OCI-LY7 (cell line): Measurements from ENCODE around the gene EGLN2. TPM values are rescaled to one million over a fixed set of nuclear protein-coding genes. Genes with fewer than 3 reads are reported as not detected.

ENCODE experiments used
- BruUV-seq: library from RNA; stranded (reverse); fragments of 400-500 nt; replicated peaks from 2 replicates; lab custom pipeline; 2021; lab: Mats Ljungman, UMichigan
- CTCF ChIA-PET: fragments of 300-600 bp; sonication (Branson Sonifier 250); formaldehyde crosslinking; loops from one replicate; lab custom pipeline; 2022; ENCODE audit warnings: antibody characterized with exemption; ENCODE audit not compliant: unreplicated experiment; lab: Charles Lee
- POLR2A ChIA-PET: fragments of 300-600 bp; sonication (Branson Sonifier 250); formaldehyde crosslinking; loops from one replicate; lab custom pipeline; 2022; ENCODE audit warnings: antibody characterized with exemption; lab: Charles Lee
- DNase-seq: peaks from one replicate; pipeline ENCODE4 v3.0.0-alpha.2; 2015; ENCODE audit warnings: low spot score
- H2AFZ ChIP-seq: fragments of 200-600 bp; sonication (generic), shearing (Covaris generic); 2 replicates; pipeline ENCODE4 v1.6.1; 2014; ENCODE audit warnings: mild to moderate bottlenecking, antibody characterized with exemption, low read length, moderate library complexity
- H3K27ac ChIP-seq: fragments of 200-600 bp; sonication (generic); 2 replicates; pipeline ENCODE4 v1.5.1; 2014; ENCODE audit warnings: mixed run types, low read depth, mild to moderate bottlenecking, moderate library complexity, low read length, inconsistent platforms; ENCODE audit not compliant: poor library complexity, severe bottlenecking
- H3K36me3 ChIP-seq: fragments of 200-600 bp; sonication (generic); 2 replicates; pipeline ENCODE4 v1.6.1; 2014; ENCODE audit warnings: mild to moderate bottlenecking, antibody characterized with exemption, low read length, moderate library complexity, mixed read lengths; ENCODE audit not compliant: insufficient read depth
- H3K4me1 ChIP-seq: fragments of 200-600 bp; sonication (generic); 2 replicates; pipeline ENCODE4 v1.5.1; 2014; ENCODE audit warnings: mild to moderate bottlenecking, low read length; ENCODE audit not compliant: insufficient read depth, poor library complexity, severe bottlenecking
- H3K4me2 ChIP-seq: fragments of 200-600 bp; sonication (generic); 2 replicates; pipeline ENCODE4 v1.6.1; 2014; ENCODE audit warnings: mild to moderate bottlenecking, low read length
- H3K4me3 ChIP-seq: fragments of 200-600 bp; sonication (generic); 2 replicates; pipeline ENCODE4 v1.5.1; 2014; ENCODE audit warnings: mild to moderate bottlenecking, low read depth, low read length; ENCODE audit not compliant: poor library complexity, severe bottlenecking
- H3K79me2 ChIP-seq: fragments of 200-600 bp; sonication (generic); 2 replicates; pipeline ENCODE4 v1.6.1; 2016; ENCODE audit warnings: low read depth, mild to moderate bottlenecking, low read length, moderate library complexity, mixed read lengths; ENCODE audit not compliant: insufficient read depth
- H3K9me2 ChIP-seq: fragments of 200-600 bp; sonication (generic); 2 replicates; pipeline ENCODE4 v1.6.1; 2016; ENCODE audit warnings: mild to moderate bottlenecking, low read length, mixed read lengths; ENCODE audit not compliant: insufficient read depth
- H3K9me3 ChIP-seq: fragments of 200-600 bp; sonication (generic); 2 replicates; pipeline ENCODE4 v1.6.1; 2014; ENCODE audit warnings: mild to moderate bottlenecking, mixed run types, low read length, mixed read lengths
- H4K20me1 ChIP-seq: fragments of 200-600 bp; sonication (generic); 2 replicates; pipeline ENCODE4 v1.6.1; 2014; ENCODE audit warnings: mild to moderate bottlenecking, antibody characterized with exemption, low read length, moderate library complexity, mixed read lengths; ENCODE audit not compliant: insufficient read depth
- CTCF ChIP-seq: fragments of 200-600 bp; sonication (generic); conservative IDR thresholded peaks from 2 replicates; pipeline ENCODE4 v1.5.1; 2014; ENCODE audit warnings: mild to moderate bottlenecking, antibody characterized with exemption, low read length, moderate library complexity, mixed read lengths
- EZH2phosphoT487 ChIP-seq: fragments of 200-600 bp; sonication (generic); IDR thresholded peaks from 2 replicates; pipeline ENCODE4 v1.6.1; 2018; ENCODE audit warnings: low read depth, borderline replicate concordance, mild to moderate bottlenecking, mixed run types, antibody characterized with exemption, low read length, moderate library complexity, mixed read lengths
- intact Hi-C: fragments of 100-400 bp; cut with micrococcal nuclease; formaldehyde crosslinking; loops from one replicate; pipeline ENCODE4 v1.10.0; 2022; ENCODE audit not compliant: unreplicated experiment
- total RNA-seq, 2 experiments: library from RNA; depleted of rRNA in 1 of 2; stranded (reverse); fragments of >200 nt in 1 of 2; shearing (Covaris generic) in 1 of 2; gene quantifications; 2 replicates each; pipeline ENCODE4 v1.2.3, GENCODE V29; 2014 to 2022

The EGLN2 gene
- total RNA-seq, 2 experiments from 2014 or later, result 81.6 to 87.9 TPM

- Histone ChIP-seq H3K9me2 (no peaks in the 10 kb centered on the region), H4K20me1 (peaks cover 27% of the 10 kb centered on the region), H3K36me3 (peaks cover 83% of the 10 kb centered on the region), H3K27ac (peak overlapping the region; percentile 81), H3K4me2 (peak overlapping the region; percentile 18; the same call in 1 of the 2 replicates), H3K9me3 (no peaks in the 10 kb centered on the region), H3K79me2 (peaks cover 49% of the 10 kb centered on the region), H2AFZ (no peak overlapping the region), H3K4me3 (no peak overlapping the region), H3K4me1 (peaks cover 67% of the 10 kb centered on the region)
- BruUV-seq, result no TSS peak
- POLR2A ChIA-PET, result interaction anchor here (0.6 to 1.5 kb wide), 2 partner anchors 28 to 403 kb away, joined by 4 to 5 read pairs; no protein-coding TSS in a partner anchor
- TF ChIP-seq CTCF (peak; percentile 92), EZH2phosphoT487 (no peak)
- intact Hi-C loops, result loop anchor here (1.0 kb wide), 1 partner anchor 143 kb away; no protein-coding TSS in a partner anchor
- CTCF ChIA-PET, result interaction anchor here (1.0 kb wide), 1 partner anchor 53 kb away, joined by 4 read pairs; no protein-coding TSS in a partner anchor
- peak; percentile 81 for DNase-seq
Observed at GRCh38 chr19:40806423-40807146, 7.6 kb downstream of the EGLN2 start.

GRCh38 chr19:40807147-40808020, 8.4 kb downstream of the EGLN2 start:
- H3K9me2 ChIP-seq, result no peaks in the 10 kb centered on the region
- ChIA-PET POLR2A (no interaction called here), CTCF (interaction anchor here (1.0 kb wide), 1 partner anchor 54 kb away, joined by 4 read pairs; no protein-coding TSS in a partner anchor)
- intact Hi-C loops, result loop anchor here (1.0 kb wide), 1 partner anchor 144 kb away; no protein-coding TSS in a partner anchor
- no peak overlapping the region for H2AFZ ChIP-seq
- peak overlapping the region; percentile 18; the same call in 1 of the 2 replicates for H3K4me2 ChIP-seq
- peak; percentile 55 for TF ChIP-seq CTCF
- no peak for TF ChIP-seq EZH2phosphoT487
- peaks cover 41% of the 10 kb centered on the region; the same call in 1 of the 2 replicates for H3K79me2 ChIP-seq
- no peak overlapping the region for H3K27ac ChIP-seq
- BruUV-seq, result no TSS peak
- peaks cover 21% of the 10 kb centered on the region; the same call in 1 of the 2 replicates for H4K20me1 ChIP-seq
- H3K9me3 ChIP-seq, result no peaks in the 10 kb centered on the region
- H3K4me3 ChIP-seq, result no peak overlapping the region
- H3K4me1 ChIP-seq, result peaks cover 60% of the 10 kb centered on the region
- peaks cover 76% of the 10 kb centered on the region for H3K36me3 ChIP-seq
- peak; percentile 48 for DNase-seq
